Measurements from ENCODE around the gene HTR2A.

DNA sequence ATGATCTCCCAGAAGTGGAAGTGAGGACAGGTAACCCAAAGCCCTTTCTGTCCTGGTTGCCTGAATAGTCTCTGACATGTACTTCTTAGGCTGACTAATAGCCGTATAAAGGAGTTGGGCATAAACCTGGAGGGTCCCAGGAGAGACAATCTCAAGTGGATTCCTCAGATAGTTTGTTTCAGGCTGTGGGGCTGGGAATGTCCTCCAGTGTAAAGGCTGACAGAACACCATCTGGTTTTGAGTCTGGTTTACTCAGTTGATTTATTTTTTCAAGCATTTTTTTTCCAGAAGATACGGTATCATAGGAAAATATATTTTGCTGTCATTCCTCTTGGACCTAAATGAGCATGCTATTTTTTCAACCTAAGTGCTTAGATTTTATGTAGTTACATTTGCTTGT is 15.2 kb downstream of the HTR2A start:
- TF ChIP-seq POLR2A (IDR thresholded peaks at IDR 0.05; ENCODE audit: low read depth, low read length) (no peak), PAX5 (IDR thresholded peaks at IDR 0.05; ENCODE audit: insufficient read depth, low read length, severe bottlenecking) (no peak), POLR2AphosphoS5 (IDR thresholded peaks at IDR 0.05; ENCODE audit: low read depth, low read length) (no peak), TAF1 (IDR thresholded peaks at IDR 0.05; ENCODE audit: low read depth, low read length) (no peak), POU2F2 (IDR thresholded peaks at IDR 0.05; ENCODE audit: low read depth, low read length) (no peak)

Measured in GM12891 (cell line).